ENCODE results near the gene ASCL1.

Gene ASCL1

GRCh38 chr12:102956738-102957327 lies 641 bp upstream of the ASCL1 start:
- no peaks in the 10 kb centered on the region for H3K36me3 ChIP-seq (ENCODE audit: insufficient read depth, low read length)
- peaks cover 52% of the 10 kb centered on the region for H3K27me3 ChIP-seq (ENCODE audit: insufficient read depth, low read length)
- H3K4me3 ChIP-seq (ENCODE audit: low read length) = peak overlapping the region; percentile 50

GRCh38 chr12:102958073-102958829 lies 777 bp downstream of the ASCL1 start:
- Histone ChIP-seq H3K36me3 (ENCODE audit: insufficient read depth, low read length) (no peaks in the 10 kb centered on the region), H3K4me3 (ENCODE audit: low read length) (peak overlapping the region; percentile 50), H3K4me1 (ENCODE audit: insufficient read depth, low read length) (peaks cover 31% of the 10 kb centered on the region), H2AFZ (ENCODE audit: low read depth, low read length) (peak overlapping the region; percentile 98), H3K27me3 (ENCODE audit: insufficient read depth, low read length) (peaks cover 46% of the 10 kb centered on the region), H3K9me3 (ENCODE audit: low read length) (peaks cover 3% of the 10 kb centered on the region)

More at GRCh38 chr12:102956738-102957327, 641 bp upstream of the ASCL1 start:
- H3K4me1 ChIP-seq (ENCODE audit: insufficient read depth, low read length) = peaks cover 26% of the 10 kb centered on the region
- H2AFZ ChIP-seq (ENCODE audit: low read depth, low read length) = peak overlapping the region; percentile 98
- H3K9me3 ChIP-seq (ENCODE audit: low read length) = peaks cover 2% of the 10 kb centered on the region

- Histone ChIP-seq H3K27me3 (ENCODE audit: insufficient read depth, low read length) (peaks cover 49% of the 10 kb centered on the region), H3K9me3 (ENCODE audit: low read length) (peaks cover 8% of the 10 kb centered on the region), H3K4me3 (ENCODE audit: low read length) (peak overlapping the region; percentile 50), H2AFZ (ENCODE audit: low read depth, low read length) (peak overlapping the region; percentile 98), H3K4me1 (ENCODE audit: insufficient read depth, low read length) (peaks cover 31% of the 10 kb centered on the region), H3K36me3 (ENCODE audit: insufficient read depth, low read length) (no peaks in the 10 kb centered on the region)
These were observed 1.3 kb downstream of the ASCL1 start for GRCh38 chr12:102958830-102959176.

GRCh38 chr12:102959391-102959790 lies 1.9 kb downstream of the ASCL1 start:
- Histone ChIP-seq H2AFZ (ENCODE audit: low read depth, low read length) (no peak overlapping the region), H3K4me3 (ENCODE audit: low read length) (peak overlapping the region; percentile 50), H3K27me3 (ENCODE audit: insufficient read depth, low read length) (peaks cover 50% of the 10 kb centered on the region), H3K36me3 (ENCODE audit: insufficient read depth, low read length) (no peaks in the 10 kb centered on the region), H3K4me1 (ENCODE audit: insufficient read depth, low read length) (peaks cover 31% of the 10 kb centered on the region), H3K9me3 (ENCODE audit: low read length) (peaks cover 10% of the 10 kb centered on the region)

- H3K4me3 ChIP-seq (ENCODE audit: low read length) = peak overlapping the region; percentile 66
- peaks cover 37% of the 10 kb centered on the region for H3K4me1 ChIP-seq (ENCODE audit: insufficient read depth, low read length)
- H2AFZ ChIP-seq (ENCODE audit: low read depth, low read length) = peak overlapping the region; percentile 39
- H3K9me3 ChIP-seq (ENCODE audit: low read length) = peaks cover 10% of the 10 kb centered on the region
- H3K27me3 ChIP-seq (ENCODE audit: insufficient read depth, low read length) = peaks cover 53% of the 10 kb centered on the region
- no peaks in the 10 kb centered on the region for H3K36me3 ChIP-seq (ENCODE audit: insufficient read depth, low read length)
These were observed 3.4 kb downstream of the ASCL1 start for GRCh38 chr12:102960766-102961465.

- H3K4me3 ChIP-seq (ENCODE audit: low read length) = peak overlapping the region; percentile 66
- peaks cover 10% of the 10 kb centered on the region for H3K9me3 ChIP-seq (ENCODE audit: low read length)
- peaks cover 37% of the 10 kb centered on the region for H3K4me1 ChIP-seq (ENCODE audit: insufficient read depth, low read length)
- no peaks in the 10 kb centered on the region for H3K36me3 ChIP-seq (ENCODE audit: insufficient read depth, low read length)
- H2AFZ ChIP-seq (ENCODE audit: low read depth, low read length) = peak overlapping the region; percentile 39
- H3K27me3 ChIP-seq (ENCODE audit: insufficient read depth, low read length) = peaks cover 52% of the 10 kb centered on the region
These were observed 4.0 kb downstream of the ASCL1 start for GRCh38 chr12:102961466-102961855.

- Histone ChIP-seq H2AFZ (ENCODE audit: low read depth, low read length) (no peak overlapping the region), H3K27me3 (ENCODE audit: insufficient read depth, low read length) (peaks cover 54% of the 10 kb centered on the region), H3K4me3 (ENCODE audit: low read length) (no peak overlapping the region)
These were observed 5.1 kb downstream of the ASCL1 start for GRCh38 chr12:102962532-102962931.

GRCh38 chr12:102962986-102963385 lies 5.5 kb downstream of the ASCL1 start:
- Histone ChIP-seq H3K27me3 (ENCODE audit: insufficient read depth, low read length) (peaks cover 54% of the 10 kb centered on the region), H3K4me1 (ENCODE audit: insufficient read depth, low read length) (peaks cover 27% of the 10 kb centered on the region), H3K36me3 (ENCODE audit: insufficient read depth, low read length) (no peaks in the 10 kb centered on the region), H3K9me3 (ENCODE audit: low read length) (peaks cover 10% of the 10 kb centered on the region), H3K4me3 (ENCODE audit: low read length) (no peak overlapping the region), H2AFZ (ENCODE audit: low read depth, low read length) (no peak overlapping the region)

More at GRCh38 chr12:102962532-102962931, 5.1 kb downstream of the ASCL1 start:
- Histone ChIP-seq H3K9me3 (ENCODE audit: low read length) (peaks cover 10% of the 10 kb centered on the region), H3K4me1 (ENCODE audit: insufficient read depth, low read length) (peaks cover 30% of the 10 kb centered on the region), H3K36me3 (ENCODE audit: insufficient read depth, low read length) (no peaks in the 10 kb centered on the region)

- H3K4me3 ChIP-seq (ENCODE audit: low read length) = no peak overlapping the region
- peaks cover 10% of the 10 kb centered on the region for H3K9me3 ChIP-seq (ENCODE audit: low read length)
- peaks cover 50% of the 10 kb centered on the region for H3K27me3 ChIP-seq (ENCODE audit: insufficient read depth, low read length)
These were observed 6.3 kb downstream of the ASCL1 start for GRCh38 chr12:102963796-102964195.

GRCh38 chr12:102964872-102965271 lies 7.4 kb downstream of the ASCL1 start:
- Histone ChIP-seq H3K4me3 (ENCODE audit: low read length) (peak overlapping the region; percentile 13), H2AFZ (ENCODE audit: low read depth, low read length) (no peak overlapping the region), H3K36me3 (ENCODE audit: insufficient read depth, low read length) (no peaks in the 10 kb centered on the region), H3K27me3 (ENCODE audit: insufficient read depth, low read length) (peaks cover 40% of the 10 kb centered on the region), H3K9me3 (ENCODE audit: low read length) (peaks cover 8% of the 10 kb centered on the region), H3K4me1 (ENCODE audit: insufficient read depth, low read length) (peaks cover 22% of the 10 kb centered on the region)

More at GRCh38 chr12:102963796-102964195, 6.3 kb downstream of the ASCL1 start:
- Histone ChIP-seq H2AFZ (ENCODE audit: low read depth, low read length) (no peak overlapping the region), H3K36me3 (ENCODE audit: insufficient read depth, low read length) (no peaks in the 10 kb centered on the region), H3K4me1 (ENCODE audit: insufficient read depth, low read length) (peaks cover 23% of the 10 kb centered on the region)

GRCh38 chr12:102965281-102966155 lies 8.0 kb downstream of the ASCL1 start:
- Histone ChIP-seq H3K4me1 (ENCODE audit: insufficient read depth, low read length) (peaks cover 22% of the 10 kb centered on the region), H2AFZ (ENCODE audit: low read depth, low read length) (no peak overlapping the region), H3K27me3 (ENCODE audit: insufficient read depth, low read length) (peaks cover 38% of the 10 kb centered on the region), H3K9me3 (ENCODE audit: low read length) (peaks cover 8% of the 10 kb centered on the region), H3K36me3 (ENCODE audit: insufficient read depth, low read length) (no peaks in the 10 kb centered on the region), H3K4me3 (ENCODE audit: low read length) (peak overlapping the region; percentile 13)

- no peak overlapping the region for H2AFZ ChIP-seq (ENCODE audit: low read depth, low read length)
- no peaks in the 10 kb centered on the region for H3K36me3 ChIP-seq (ENCODE audit: insufficient read depth, low read length)
- peaks cover 38% of the 10 kb centered on the region for H3K27me3 ChIP-seq (ENCODE audit: insufficient read depth, low read length)
- peaks cover 8% of the 10 kb centered on the region for H3K9me3 ChIP-seq (ENCODE audit: low read length)
- no peak overlapping the region for H3K4me3 ChIP-seq (ENCODE audit: low read length)
- H3K4me1 ChIP-seq (ENCODE audit: insufficient read depth, low read length) = peaks cover 15% of the 10 kb centered on the region
These were observed 8.9 kb downstream of the ASCL1 start for GRCh38 chr12:102966200-102966863.

Measured in neuron (in vitro differentiated cells).